ENCODE measurements around the gene CGB3.
"Not testable (repeated sequence)": the region's sequence is repeated elsewhere in the genome, so short reads cannot be mapped to it uniquely, and the experiment has no call there.

CGB3 gene

DNA sequence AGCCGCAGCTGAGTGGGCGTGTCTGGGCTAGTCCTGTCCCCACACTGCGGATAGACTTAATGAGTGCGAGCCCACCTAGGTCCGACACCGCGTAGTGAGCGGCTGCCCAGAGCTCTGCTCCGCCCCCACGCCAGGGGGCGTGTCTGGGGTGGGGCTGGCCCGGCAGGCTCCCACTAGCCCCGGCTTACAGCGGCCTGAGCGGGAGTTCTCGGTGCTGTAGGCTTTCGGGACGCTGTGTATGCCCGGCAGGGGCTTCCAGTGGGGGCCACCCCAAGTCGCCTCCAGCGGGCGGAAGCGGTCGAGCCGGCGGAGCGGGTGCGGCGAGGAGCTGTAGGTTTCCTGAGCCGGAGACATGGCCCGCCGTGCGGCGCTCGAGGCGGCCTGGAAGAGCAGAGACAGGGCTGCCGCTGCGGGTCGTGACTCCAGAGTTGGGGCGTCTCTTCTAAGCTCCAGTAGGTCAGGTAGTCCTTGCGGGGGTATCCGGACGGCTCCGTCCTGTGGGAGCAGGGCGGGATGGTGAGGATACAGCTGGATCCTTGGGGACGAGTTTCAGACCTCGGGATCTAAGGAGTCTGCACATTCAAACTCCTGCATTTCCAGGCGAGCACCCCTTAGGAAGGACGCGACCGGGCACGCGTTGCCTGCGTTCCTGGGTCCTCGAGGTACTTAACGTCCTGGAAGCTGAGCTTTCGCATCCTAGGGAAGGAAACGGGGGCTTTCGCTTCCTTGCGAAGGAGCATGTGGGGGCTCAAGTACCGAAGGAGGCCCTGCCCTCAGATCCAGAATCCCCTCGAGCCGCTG, 32.2 kb upstream of the CGB3 start:
- H3K27ac ChIP-seq, result no peak overlapping the region; the same call in 1 of the 2 replicates
- TF ChIP-seq, protein P1, sequence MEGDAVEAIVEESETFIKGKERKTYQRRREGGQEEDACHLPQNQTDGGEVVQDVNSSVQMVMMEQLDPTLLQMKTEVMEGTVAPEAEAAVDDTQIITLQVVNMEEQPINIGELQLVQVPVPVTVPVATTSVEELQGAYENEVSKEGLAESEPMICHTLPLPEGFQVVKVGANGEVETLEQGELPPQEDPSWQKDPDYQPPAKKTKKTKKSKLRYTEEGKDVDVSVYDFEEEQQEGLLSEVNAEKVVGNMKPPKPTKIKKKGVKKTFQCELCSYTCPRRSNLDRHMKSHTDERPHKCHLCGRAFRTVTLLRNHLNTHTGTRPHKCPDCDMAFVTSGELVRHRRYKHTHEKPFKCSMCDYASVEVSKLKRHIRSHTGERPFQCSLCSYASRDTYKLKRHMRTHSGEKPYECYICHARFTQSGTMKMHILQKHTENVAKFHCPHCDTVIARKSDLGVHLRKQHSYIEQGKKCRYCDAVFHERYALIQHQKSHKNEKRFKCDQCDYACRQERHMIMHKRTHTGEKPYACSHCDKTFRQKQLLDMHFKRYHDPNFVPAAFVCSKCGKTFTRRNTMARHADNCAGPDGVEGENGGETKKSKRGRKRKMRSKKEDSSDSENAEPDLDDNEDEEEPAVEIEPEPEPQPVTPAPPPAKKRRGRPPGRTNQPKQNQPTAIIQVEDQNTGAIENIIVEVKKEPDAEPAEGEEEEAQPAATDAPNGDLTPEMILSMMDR (conservative IDR thresholded peaks at IDR 0.05), result no peak; the same call in 1 of the 2 replicates
- TF ChIP-seq ZFX (IDR thresholded peaks at IDR 0.05), result no peak

DNA sequence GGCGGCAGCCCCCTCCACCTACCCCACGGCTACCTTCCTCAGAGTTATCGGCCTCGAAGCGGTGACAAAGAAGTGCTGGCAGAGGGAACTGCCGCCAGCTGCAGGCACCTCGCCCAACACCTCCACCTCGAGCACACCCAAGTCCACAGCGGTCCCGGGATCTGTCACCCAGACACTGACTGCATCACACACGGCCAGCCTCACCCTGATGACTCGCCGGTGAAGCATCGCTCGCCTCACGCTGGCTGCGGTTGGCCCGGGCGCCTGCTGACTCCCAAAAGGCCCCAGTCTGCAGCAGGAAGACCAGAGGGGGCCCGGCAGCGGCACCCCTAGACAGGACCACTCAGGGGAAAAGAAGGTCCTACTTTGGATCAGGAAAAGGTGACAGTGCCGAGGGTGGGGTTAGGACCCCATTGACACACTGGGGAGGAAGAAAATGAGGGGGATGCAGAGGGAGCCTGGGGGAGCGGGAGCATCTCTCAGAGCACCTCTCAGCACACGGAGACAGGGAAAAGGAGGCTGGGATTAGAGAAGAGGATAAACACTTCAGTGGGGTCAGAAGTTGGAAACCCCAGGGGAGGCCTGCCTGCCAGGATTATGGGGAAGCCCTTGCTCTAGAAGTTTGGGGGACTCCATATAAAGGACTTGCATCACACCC, 26.4 kb upstream of the CGB3 start:
- not testable (repeated sequence) for H3K27ac ChIP-seq

DNA sequence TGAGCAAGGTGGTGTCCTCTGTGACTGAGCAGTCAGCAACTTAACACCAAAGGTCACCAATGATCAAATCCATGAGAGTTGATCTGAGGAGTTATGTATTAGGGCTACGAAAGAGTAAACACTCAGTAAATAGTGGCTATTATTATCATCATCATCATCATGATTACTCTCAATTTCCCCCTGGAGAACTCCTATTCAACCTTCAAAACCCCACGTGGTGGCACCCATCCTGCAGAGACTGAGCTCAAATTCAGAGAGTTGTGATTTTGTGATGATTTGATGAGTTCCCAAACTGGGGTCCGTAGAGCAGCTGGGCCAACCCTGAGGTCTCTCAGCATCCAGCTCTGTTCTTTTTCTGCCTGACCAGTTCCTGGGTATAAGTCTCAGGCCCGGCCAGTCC, 25.7 kb upstream of the CGB3 start:
- H3K27ac ChIP-seq, result not testable (repeated sequence)

DNA sequence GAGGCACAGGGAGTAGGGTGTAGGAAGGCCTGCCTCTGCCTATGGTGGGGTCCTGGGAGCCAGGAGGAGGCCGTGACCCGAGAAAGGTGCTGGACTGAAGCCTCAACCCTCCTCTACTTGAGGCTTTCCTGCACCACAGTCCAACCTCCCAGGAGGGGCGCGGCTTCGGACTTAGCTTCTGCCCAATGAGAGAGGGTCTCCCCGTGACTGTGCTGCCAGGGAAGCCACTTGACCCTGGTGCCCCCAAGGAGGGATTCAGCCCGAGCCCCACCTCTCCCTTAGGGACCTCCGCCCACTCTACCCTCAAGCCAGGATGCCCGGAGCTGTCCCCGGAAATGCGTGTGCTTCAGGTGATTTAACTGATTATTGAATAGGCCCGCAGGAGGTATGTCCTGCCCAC, 24.9 kb upstream of the CGB3 start, which contains the start of gene CGB8:
CGB8 (minus strand) TSS at position 101 of the 400 bp plus-strand sequence. CDS start 372 bp downstream, outside the sequence.
- not testable (repeated sequence) for H3K27ac ChIP-seq

DNA sequence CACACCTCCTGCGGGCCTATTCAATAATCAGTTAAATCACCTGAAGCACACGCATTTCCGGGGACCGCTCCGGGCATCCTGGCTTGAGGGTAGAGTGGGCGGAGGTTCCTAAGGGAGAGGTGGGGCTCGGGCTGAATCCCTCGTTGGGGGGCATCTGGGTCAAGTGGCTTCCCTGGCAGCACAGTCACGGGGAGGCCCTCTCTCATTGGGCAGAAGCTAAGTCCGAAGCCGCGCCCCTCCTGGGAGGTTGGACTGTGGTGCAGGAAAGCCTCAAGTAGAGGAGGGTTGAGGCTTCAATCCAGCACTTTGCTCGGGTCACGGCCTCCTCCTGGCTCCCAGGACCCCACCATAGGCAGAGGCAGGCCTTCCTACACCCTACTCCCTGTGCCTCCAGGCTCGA, 19.4 kb upstream of the CGB3 start, which contains the start of gene CGB5:
CGB5 (plus strand) TSS at position 301 of the 400 bp plus-strand sequence. CDS start 362 bp downstream, outside the sequence.
- not testable (repeated sequence) for H3K27ac ChIP-seq

DNA sequence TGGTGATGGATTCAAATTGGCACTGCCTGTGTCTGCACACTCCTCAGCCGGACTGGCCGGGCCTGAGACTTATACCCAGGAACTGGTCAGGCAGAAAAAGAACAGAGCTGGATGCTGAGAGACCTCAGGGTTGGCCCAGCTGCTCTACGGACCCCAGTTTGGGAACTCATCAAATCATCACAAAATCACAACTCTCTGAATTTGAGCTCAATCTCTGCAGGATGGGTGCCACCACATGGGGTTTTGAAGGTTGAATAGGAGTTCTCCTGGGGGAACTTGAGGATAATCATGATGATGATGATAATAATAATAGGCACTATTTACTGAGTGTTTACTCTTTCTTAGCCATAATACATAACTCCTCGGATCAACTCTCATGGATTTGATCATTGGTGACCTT, 18.5 kb upstream of the CGB3 start:
- not testable (repeated sequence) for H3K27ac ChIP-seq

DNA sequence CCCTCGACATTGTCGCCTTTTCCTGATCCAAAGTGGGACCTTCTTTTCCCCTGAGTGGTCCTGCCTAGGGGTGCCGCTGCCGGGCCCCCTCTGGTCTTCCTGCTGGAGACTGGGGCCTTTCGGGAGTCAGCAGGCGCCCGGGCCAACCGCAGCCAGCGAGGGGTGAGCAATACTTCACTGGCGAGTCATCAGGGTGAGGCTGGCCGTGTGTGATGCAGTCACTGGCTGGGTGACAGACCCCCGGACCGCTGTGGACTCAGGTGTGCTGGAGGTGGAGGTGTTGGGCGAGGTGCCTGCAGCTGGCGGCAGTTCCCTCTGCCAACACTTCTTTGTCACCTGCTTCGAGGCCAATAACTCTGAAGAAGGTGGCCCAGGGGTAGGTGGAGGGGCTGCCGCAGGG, 18.0 kb upstream of the CGB3 start:
- no peak overlapping the region for H3K27ac ChIP-seq
- TF ChIP-seq ZFX (IDR thresholded peaks at IDR 0.05), result no peak
- TF ChIP-seq, protein P1 (conservative IDR thresholded peaks at IDR 0.05), result no peak

DNA sequence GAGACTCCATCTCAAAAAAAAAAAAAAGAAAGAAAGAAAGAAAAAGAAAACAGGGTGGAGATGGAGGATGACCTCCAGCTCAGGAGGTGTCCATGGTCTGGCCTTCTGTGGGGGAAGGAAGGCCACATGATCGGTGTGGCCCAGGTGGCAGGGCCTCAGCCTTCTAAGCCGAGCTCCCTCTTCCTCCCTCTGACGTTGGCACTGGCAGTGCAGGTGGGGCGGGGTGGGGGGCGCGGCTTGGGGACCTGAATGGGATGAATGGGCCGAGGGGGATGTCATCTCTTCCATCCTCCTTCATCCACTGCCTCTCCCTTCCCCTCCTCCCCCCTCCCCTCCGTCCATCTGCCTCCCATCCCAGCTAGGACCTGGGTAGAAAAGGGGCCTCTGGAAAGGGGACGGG, 15.6 kb upstream of the CGB3 start:
- H3K27ac ChIP-seq, result not testable (repeated sequence)

DNA sequence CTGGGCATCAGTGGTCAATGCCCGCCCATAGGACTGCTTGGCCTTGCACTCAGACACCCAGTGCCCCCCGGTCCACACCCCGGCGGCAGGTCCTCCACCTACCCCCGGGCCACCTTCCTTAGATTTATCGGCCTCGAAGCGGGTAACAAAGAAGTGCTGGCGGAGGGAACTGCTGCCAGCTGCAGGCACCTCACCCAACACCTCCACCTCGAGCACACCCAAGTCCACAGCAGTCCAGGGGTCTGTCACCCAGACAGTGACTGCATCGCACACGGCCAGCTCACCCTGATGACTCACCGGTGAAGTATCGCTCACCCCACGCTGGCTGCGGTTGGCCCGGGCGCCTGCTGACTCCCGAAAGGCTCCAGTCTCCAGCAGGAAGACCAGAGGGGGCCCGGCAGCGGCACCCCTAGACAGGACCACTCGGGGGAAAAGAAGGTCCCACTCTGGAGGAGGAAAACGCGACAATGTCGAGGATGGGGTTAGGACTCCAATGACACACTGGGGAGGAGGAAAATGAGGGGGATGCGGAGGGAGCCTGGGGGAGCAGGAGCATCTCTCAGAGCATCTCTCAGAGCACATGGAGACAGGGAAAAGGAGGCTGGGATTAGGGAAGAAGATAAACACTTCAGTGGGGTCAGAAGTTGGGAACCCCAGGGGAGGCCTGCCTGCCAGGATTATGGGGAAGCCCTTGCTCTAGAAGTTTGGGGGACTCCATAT, 14.6 kb upstream of the CGB3 start:
- H3K27ac ChIP-seq, result not testable (repeated sequence)

DNA sequence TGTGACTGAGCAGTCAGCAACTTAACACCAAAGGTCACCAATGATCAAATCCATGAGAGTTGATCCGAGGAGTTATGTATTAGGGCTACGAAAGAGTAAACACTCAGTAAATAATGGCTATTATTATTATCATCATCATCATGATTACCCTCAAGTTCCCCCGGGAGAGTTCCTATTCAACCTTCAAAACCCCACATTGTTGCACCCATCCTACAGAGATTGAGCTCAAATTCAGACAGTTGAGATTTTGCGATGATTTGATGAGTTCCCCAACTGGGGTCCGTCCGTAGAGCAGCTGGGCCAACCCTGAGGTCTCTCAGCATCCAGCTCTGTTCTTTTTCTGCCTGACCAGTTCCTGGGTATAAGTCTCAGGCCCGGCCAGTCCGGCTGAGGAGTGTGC, 14.0 kb upstream of the CGB3 start:
- not testable (repeated sequence) for H3K27ac ChIP-seq

DNA sequence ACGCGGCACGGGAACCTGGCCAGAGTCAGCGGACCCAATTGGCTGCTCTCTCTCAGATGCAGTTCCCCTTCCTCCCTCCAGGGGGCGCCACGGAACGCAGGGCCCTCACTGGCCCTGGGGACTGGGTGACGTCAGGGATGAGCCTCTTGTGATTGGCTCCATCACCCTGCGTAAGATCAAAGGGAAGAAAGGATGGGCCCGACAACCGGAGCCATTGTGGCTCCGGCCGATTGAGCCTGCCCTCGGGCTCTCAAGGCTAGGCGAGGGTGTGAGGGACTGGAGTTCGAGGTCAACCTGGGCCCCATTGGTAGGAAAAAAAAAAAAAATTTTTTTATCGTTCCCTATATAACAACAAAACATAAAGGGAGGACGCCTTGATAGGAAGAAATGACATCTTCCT, 12.7 kb upstream of the CGB3 start, which contains the start of gene CGB1:
CGB1 (minus strand) TSS at position 81 of the 400 bp plus-strand sequence. CDS start 184 bp downstream, outside the sequence.
- TF ChIP-seq, protein P1 (conservative IDR thresholded peaks at IDR 0.05), result peak; percentile 46
- not testable (repeated sequence) for H3K27ac ChIP-seq
